ENCODE data around the gene KRT1.

Gene KRT1

DNA sequence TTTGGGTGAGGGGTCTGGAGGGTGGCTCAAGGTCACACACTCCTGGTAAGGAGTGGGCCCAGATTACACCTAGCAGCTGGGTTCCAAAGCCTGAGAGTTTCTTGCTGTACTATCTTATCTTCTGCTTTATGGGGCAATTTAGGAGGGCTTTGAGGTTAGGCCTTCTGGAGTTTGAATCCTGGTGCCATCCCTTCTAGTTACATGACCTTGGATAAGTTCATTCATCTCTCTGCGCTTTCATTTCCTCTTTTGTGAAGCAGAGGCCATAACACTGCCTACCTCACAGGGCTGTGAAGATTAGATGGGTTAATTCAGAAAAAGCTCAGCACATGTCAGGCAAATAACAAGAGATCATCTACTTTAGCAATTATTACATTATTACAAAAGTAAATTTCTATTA is 30.5 kb upstream of the KRT1 start:
- TF ChIP-seq SUZ12 (IDR thresholded peaks at IDR 0.05; ENCODE audit: extremely low read depth, insufficient read depth, insufficient read length): no peak
- no peak for TF ChIP-seq ZNF274 (IDR thresholded peaks at IDR 0.05; ENCODE audit: low read depth, low read length)
- TF ChIP-seq YY1 (IDR thresholded peaks at IDR 0.05; ENCODE audit: insufficient read depth, insufficient read length): no peak
- Histone ChIP-seq H3K9ac (ENCODE audit: insufficient read length, low read depth) (no peak overlapping the region), H3K36me3 (ENCODE audit: insufficient read depth, insufficient read length, low read length) (no peaks in the 10 kb centered on the region), H3K4me3 (ENCODE audit: insufficient read length, low read depth) (no peak overlapping the region), H3K9me3 (ENCODE audit: insufficient read depth, low read length) (no peaks in the 10 kb centered on the region), H3K4me1 (ENCODE audit: insufficient read depth, insufficient read length) (peaks cover 6% of the 10 kb centered on the region), H3K27me3 (ENCODE audit: insufficient read depth, insufficient read length) (peaks cover 39% of the 10 kb centered on the region)
- DNase-seq (ENCODE audit: low read depth, low spot score): no peak

DNA sequence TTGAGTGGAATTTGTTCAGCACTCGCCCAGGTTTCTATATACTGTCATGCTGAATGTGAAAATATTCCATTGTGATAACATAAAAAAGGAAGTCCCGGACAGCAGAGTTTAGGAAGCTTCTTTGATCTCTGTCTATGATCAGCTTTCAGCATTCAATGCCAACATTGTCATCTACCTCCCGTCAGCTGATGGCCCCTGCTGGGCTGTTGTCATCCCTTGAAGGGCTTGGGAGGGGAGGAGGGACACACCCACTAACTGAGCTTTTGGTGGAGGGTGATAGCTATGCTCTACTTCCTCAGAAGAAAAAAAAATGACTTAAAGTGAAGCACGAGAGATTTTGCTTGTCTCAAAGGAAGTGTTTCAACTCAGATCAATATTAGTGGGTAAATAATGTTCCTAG is 27.8 kb upstream of the KRT1 start:
- TF ChIP-seq SUZ12 (IDR thresholded peaks at IDR 0.05; ENCODE audit: extremely low read depth, insufficient read depth, insufficient read length) (no peak), YY1 (IDR thresholded peaks at IDR 0.05; ENCODE audit: insufficient read depth, insufficient read length) (no peak), ZNF274 (IDR thresholded peaks at IDR 0.05; ENCODE audit: low read depth, low read length) (no peak)
- peaks cover 3% of the 10 kb centered on the region for H3K4me1 ChIP-seq (ENCODE audit: insufficient read depth, insufficient read length)
- no peak overlapping the region for H3K4me3 ChIP-seq (ENCODE audit: insufficient read length, low read depth)
- H3K36me3 ChIP-seq (ENCODE audit: insufficient read depth, insufficient read length, low read length): no peaks in the 10 kb centered on the region
- no peak for DNase-seq (ENCODE audit: low read depth, low spot score)
- H3K9me3 ChIP-seq (ENCODE audit: insufficient read depth, low read length): no peaks in the 10 kb centered on the region
- H3K9ac ChIP-seq (ENCODE audit: insufficient read length, low read depth): no peak overlapping the region
- H3K27me3 ChIP-seq (ENCODE audit: insufficient read depth, insufficient read length): peaks cover 20% of the 10 kb centered on the region

DNA sequence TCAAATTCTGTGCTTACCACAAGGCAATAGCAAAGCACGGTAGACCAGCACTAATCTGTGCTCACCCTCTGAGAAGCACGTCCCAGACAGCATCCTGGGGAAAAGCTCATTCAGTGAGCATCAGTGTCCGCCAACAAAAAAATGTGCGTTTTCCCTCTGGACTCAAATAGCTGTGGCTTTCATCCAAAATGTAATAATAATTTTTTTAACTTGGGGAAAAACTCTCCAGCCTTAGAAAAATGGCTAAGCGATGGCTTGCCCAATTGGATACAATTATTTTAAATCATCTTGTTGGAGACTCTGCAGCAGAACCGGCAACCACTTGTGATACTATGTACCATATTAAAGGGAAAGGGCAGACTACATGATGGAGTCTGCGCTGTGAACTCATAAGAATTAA is 24.3 kb upstream of the KRT1 start:
- no peak overlapping the region for H3K4me3 ChIP-seq (ENCODE audit: insufficient read length, low read depth)

DNA sequence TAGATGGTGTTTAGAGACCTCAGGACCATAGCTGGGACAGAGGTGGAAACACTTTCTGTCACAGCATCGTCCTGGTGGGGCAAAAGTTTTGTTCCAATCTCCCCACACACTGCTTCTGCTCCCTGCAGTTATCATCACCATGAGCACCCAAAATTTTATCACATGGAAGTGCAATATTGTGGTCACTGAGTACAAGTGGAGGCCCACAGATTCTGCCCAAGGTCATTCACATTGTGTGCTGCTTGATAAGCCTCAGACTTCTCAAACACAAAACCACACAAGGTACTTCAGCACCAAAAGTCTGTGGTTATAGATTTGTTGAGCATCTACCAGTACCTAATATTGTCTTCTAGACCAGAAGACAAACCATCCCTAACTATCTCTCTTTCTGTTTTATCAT is 23.7 kb upstream of the KRT1 start:
- peaks cover 7% of the 10 kb centered on the region for H3K27me3 ChIP-seq (ENCODE audit: insufficient read depth, insufficient read length)
- no peaks in the 10 kb centered on the region for H3K9me3 ChIP-seq (ENCODE audit: insufficient read depth, low read length)
- peaks cover 4% of the 10 kb centered on the region for H3K4me1 ChIP-seq (ENCODE audit: insufficient read depth, insufficient read length)
- H3K9ac ChIP-seq (ENCODE audit: insufficient read length, low read depth): no peak overlapping the region
- no peaks in the 10 kb centered on the region for H3K36me3 ChIP-seq (ENCODE audit: insufficient read depth, insufficient read length, low read length)
- no peak overlapping the region for H3K4me3 ChIP-seq (ENCODE audit: insufficient read length, low read depth)
- no peak for DNase-seq (ENCODE audit: low read depth, low spot score)
- no peak for TF ChIP-seq SUZ12 (IDR thresholded peaks at IDR 0.05; ENCODE audit: extremely low read depth, insufficient read depth, insufficient read length)
- no peak for TF ChIP-seq ZNF274 (IDR thresholded peaks at IDR 0.05; ENCODE audit: low read depth, low read length)
- no peak for TF ChIP-seq YY1 (IDR thresholded peaks at IDR 0.05; ENCODE audit: insufficient read depth, insufficient read length)

More for the DNA sequence above, 24.3 kb upstream of the KRT1 start:
- Histone ChIP-seq H3K36me3 (ENCODE audit: insufficient read depth, insufficient read length, low read length) (no peaks in the 10 kb centered on the region), H3K9me3 (ENCODE audit: insufficient read depth, low read length) (no peaks in the 10 kb centered on the region), H3K27me3 (ENCODE audit: insufficient read depth, insufficient read length) (peaks cover 13% of the 10 kb centered on the region), H3K4me1 (ENCODE audit: insufficient read depth, insufficient read length) (peaks cover 3% of the 10 kb centered on the region), H3K9ac (ENCODE audit: insufficient read length, low read depth) (no peak overlapping the region)
- no peak for DNase-seq (ENCODE audit: low read depth, low spot score)
- TF ChIP-seq YY1 (IDR thresholded peaks at IDR 0.05; ENCODE audit: insufficient read depth, insufficient read length) (no peak), ZNF274 (IDR thresholded peaks at IDR 0.05; ENCODE audit: low read depth, low read length) (no peak), SUZ12 (IDR thresholded peaks at IDR 0.05; ENCODE audit: extremely low read depth, insufficient read depth, insufficient read length) (no peak)

DNA sequence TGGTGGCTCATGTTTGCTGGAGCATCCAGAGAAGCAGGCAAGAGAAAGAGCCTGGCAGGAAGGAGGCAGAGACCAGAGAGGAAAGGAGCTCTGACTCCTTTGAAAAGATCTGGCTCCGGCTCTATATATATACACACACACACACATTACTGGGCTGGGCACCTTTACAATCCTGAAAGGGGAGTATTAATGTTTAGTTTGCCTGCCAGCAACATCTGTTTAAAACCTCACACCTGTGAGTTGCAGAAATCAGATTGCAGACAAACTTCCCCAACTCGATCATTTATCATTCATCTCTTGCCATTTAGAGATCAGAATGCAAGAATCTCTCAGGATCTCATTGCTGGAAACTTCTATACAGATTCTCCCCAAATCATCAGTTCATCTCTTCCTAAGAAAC is 23.2 kb upstream of the KRT1 start, which contains the start of gene KRT77:
TSS of gene KRT77 (minus strand) at position 101 of the 400 bp plus-strand sequence. CDS start at position 11, 90 bp downstream.
- Histone ChIP-seq H3K9me3 (ENCODE audit: insufficient read depth, low read length) (no peaks in the 10 kb centered on the region), H3K4me3 (ENCODE audit: insufficient read length, low read depth) (no peak within 1 kb of the TSS), H3K4me1 (ENCODE audit: insufficient read depth, insufficient read length) (peaks cover 8% of the 10 kb centered on the region), H3K36me3 (ENCODE audit: insufficient read depth, insufficient read length, low read length) (no peaks in the 10 kb centered on the region), H3K9ac (ENCODE audit: insufficient read length, low read depth) (no peak within 1 kb of the TSS), H3K27me3 (ENCODE audit: insufficient read depth, insufficient read length) (peaks cover 6% of the 10 kb centered on the region)
- no peak for TF ChIP-seq YY1 (IDR thresholded peaks at IDR 0.05; ENCODE audit: insufficient read depth, insufficient read length)
- no peak for TF ChIP-seq SUZ12 (IDR thresholded peaks at IDR 0.05; ENCODE audit: extremely low read depth, insufficient read depth, insufficient read length)
- TF ChIP-seq ZNF274 (IDR thresholded peaks at IDR 0.05; ENCODE audit: low read depth, low read length): no peak
- DNase-seq (ENCODE audit: low read depth, low spot score): no peak

DNA sequence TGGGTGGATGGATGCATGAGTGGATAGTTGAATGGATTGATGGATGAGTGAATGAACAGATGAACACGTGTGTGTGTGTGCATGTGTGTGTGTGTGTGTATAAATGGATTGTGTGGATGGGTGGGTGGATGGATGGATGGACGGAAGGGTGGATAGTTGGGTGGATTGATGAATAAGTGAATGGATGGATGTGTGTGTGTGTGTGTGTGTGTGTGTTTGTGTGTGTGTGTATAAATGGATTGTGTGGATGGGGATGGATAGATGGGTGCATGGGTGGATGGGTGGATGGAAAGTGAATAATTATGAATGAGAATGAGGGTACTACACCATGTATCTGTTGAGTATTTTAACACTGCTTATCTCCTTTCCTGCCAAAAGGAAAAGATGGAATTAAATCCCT is 22.1 kb upstream of the KRT1 start:
- no peaks in the 10 kb centered on the region for H3K36me3 ChIP-seq (ENCODE audit: insufficient read depth, insufficient read length, low read length)
- H3K4me3 ChIP-seq (ENCODE audit: insufficient read length, low read depth): no peak overlapping the region
- no peak for DNase-seq (ENCODE audit: low read depth, low spot score)
- TF ChIP-seq ZNF274 (IDR thresholded peaks at IDR 0.05; ENCODE audit: low read depth, low read length): no peak
- no peaks in the 10 kb centered on the region for H3K9me3 ChIP-seq (ENCODE audit: insufficient read depth, low read length)
- peaks cover 6% of the 10 kb centered on the region for H3K27me3 ChIP-seq (ENCODE audit: insufficient read depth, insufficient read length)
- no peak overlapping the region for H3K9ac ChIP-seq (ENCODE audit: insufficient read length, low read depth)
- peaks cover 6% of the 10 kb centered on the region for H3K4me1 ChIP-seq (ENCODE audit: insufficient read depth, insufficient read length)

DNA sequence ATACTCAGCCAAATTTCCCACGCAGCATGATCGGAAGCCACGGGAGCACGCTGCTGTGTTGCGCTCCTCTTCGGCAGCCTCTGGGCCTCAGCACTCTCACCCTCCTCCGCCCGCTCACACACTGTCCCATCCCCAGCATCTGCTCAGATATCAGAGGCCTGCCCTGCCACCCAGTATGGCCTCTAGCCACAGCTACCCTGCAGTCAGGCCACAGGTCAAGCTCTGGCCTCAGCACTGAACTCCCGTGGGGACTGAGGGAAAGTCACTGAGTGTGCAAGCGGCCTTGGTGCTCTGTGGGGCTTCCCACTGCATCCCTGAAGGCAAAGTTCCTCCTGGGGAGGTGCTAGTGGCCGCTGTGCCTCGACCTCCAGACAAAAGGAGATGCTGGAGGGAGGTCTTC is 21.1 kb upstream of the KRT1 start:
- Histone ChIP-seq H3K9ac (ENCODE audit: insufficient read length, low read depth) (no peak overlapping the region), H3K4me1 (ENCODE audit: insufficient read depth, insufficient read length) (peaks cover 6% of the 10 kb centered on the region), H3K36me3 (ENCODE audit: insufficient read depth, insufficient read length, low read length) (no peaks in the 10 kb centered on the region), H3K27me3 (ENCODE audit: insufficient read depth, insufficient read length) (peaks cover 6% of the 10 kb centered on the region), H3K4me3 (ENCODE audit: insufficient read length, low read depth) (no peak overlapping the region), H3K9me3 (ENCODE audit: insufficient read depth, low read length) (no peaks in the 10 kb centered on the region)
- DNase-seq (ENCODE audit: low read depth, low spot score): no peak
- TF ChIP-seq YY1 (IDR thresholded peaks at IDR 0.05; ENCODE audit: insufficient read depth, insufficient read length) (no peak), ZNF274 (IDR thresholded peaks at IDR 0.05; ENCODE audit: low read depth, low read length) (no peak), SUZ12 (IDR thresholded peaks at IDR 0.05; ENCODE audit: extremely low read depth, insufficient read depth, insufficient read length) (no peak)

DNA sequence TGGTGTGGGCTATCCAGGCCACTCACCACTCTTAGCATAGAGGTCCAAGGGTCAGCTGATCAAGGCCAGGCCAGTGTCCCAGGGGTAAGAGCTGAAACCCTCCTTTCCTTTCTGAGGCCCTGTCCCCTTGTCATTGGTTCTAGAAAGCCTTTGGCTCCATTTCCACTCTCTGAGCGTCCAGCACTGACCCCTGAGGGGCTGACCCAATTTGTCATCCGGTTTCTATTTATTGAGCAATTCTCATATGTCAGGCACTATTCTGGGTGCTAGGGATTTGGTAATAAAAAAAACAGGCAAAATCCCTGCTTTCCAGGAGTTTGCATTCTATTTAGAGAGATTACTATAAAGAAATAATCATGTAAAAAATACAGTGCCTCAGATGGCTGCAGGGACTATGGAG is 19.8 kb upstream of the KRT1 start:
- Histone ChIP-seq H3K4me1 (ENCODE audit: insufficient read depth, insufficient read length) (peaks cover 6% of the 10 kb centered on the region), H3K9ac (ENCODE audit: insufficient read length, low read depth) (no peak overlapping the region), H3K9me3 (ENCODE audit: insufficient read depth, low read length) (no peaks in the 10 kb centered on the region), H3K4me3 (ENCODE audit: insufficient read length, low read depth) (no peak overlapping the region), H3K36me3 (ENCODE audit: insufficient read depth, insufficient read length, low read length) (no peaks in the 10 kb centered on the region), H3K27me3 (ENCODE audit: insufficient read depth, insufficient read length) (peaks cover 6% of the 10 kb centered on the region)
- TF ChIP-seq ZNF274 (IDR thresholded peaks at IDR 0.05; ENCODE audit: low read depth, low read length) (no peak), YY1 (IDR thresholded peaks at IDR 0.05; ENCODE audit: insufficient read depth, insufficient read length) (no peak), SUZ12 (IDR thresholded peaks at IDR 0.05; ENCODE audit: extremely low read depth, insufficient read depth, insufficient read length) (no peak)
- DNase-seq (ENCODE audit: low read depth, low spot score): no peak
